OCI-LY3 (cell line): ENCODE results near the gene PHAF1.

Experiments used
- EZH2phosphoT487 ChIP-seq: fragments of 200-600 bp; shearing (Covaris generic); IDR thresholded peaks from 2 replicates; pipeline ENCODE4 v1.6.1; 2018; ENCODE audit warnings: antibody characterized with exemption, mixed run types, low read depth
- TF ChIP-seq, protein P1 (sequence below): fragments of 200-600, 300-600 bp; sonication (generic); IDR thresholded peaks from 2 replicates; pipeline ENCODE4 v1.5.1; 2014; ENCODE audit warnings: antibody characterized with exemption, low read length, low read depth

DNA sequence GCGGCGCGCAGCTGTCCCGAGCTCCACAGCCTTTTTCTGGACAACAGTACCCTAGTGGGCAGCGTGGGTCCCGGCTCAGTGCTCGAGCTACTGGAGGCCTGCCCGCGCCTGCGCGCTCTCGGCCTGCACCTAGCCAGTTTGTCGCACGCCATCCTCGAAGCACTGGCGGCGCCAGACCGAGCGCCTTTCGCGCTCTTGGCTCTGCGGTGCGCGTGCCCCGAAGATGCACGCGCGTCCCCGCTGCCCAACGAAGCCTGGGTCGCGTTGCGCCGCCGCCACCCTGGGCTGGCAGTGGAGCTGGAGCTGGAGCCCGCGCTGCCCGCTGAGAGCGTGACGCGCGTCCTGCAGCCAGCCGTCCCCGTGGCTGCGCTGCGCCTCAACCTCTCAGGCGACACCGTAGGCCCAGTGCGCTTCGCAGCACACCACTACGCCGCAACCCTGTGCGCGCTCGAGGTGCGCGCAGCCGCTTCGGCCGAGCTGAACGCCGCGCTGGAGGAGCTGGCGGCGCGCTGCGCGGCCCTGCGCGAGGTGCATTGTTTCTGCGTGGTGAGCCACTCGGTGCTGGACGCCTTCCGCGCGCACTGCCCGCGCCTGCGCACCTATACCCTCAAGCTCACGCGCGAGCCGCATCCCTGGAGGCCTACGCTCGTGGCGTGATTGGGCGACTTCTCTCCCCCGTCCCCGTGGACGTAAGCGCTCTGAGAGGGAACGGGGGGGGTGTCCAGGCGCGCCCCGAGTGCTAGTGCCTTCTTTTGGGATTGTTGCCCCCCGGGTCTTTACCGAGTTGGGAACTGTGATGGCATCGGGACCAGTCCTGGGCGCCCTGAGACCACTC lies 53.6 kb downstream of the PHAF1 start:
- TF ChIP-seq, protein P1, sequence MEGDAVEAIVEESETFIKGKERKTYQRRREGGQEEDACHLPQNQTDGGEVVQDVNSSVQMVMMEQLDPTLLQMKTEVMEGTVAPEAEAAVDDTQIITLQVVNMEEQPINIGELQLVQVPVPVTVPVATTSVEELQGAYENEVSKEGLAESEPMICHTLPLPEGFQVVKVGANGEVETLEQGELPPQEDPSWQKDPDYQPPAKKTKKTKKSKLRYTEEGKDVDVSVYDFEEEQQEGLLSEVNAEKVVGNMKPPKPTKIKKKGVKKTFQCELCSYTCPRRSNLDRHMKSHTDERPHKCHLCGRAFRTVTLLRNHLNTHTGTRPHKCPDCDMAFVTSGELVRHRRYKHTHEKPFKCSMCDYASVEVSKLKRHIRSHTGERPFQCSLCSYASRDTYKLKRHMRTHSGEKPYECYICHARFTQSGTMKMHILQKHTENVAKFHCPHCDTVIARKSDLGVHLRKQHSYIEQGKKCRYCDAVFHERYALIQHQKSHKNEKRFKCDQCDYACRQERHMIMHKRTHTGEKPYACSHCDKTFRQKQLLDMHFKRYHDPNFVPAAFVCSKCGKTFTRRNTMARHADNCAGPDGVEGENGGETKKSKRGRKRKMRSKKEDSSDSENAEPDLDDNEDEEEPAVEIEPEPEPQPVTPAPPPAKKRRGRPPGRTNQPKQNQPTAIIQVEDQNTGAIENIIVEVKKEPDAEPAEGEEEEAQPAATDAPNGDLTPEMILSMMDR, result no peak
- TF ChIP-seq EZH2phosphoT487, result no peak
